ENCODE data around the gene CHIC2.

DNA sequence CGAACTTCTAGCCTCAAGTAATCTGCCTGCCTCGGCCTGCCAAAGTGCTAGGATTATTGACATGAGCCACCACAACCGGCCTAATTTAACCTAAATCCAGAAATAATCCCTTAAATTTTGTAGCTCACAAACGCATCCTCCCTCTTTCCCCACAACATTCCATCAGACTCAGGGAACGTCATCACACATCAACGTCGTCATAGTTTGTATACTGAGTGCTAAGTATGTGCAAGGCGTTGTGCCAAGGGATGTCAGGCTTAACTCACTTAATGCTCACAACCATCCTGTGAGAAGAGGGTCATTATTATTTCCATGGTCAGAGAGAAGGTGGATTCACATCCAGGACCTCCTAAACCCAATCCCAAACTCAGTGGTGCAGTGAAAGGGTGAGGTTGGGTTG, 26.0 kb upstream of the CHIC2 start:
- no peak for TF ChIP-seq EZH2 (IDR thresholded peaks at IDR 0.05; ENCODE audit: low read length, missing control alignments)
- TF ChIP-seq, protein P1, sequence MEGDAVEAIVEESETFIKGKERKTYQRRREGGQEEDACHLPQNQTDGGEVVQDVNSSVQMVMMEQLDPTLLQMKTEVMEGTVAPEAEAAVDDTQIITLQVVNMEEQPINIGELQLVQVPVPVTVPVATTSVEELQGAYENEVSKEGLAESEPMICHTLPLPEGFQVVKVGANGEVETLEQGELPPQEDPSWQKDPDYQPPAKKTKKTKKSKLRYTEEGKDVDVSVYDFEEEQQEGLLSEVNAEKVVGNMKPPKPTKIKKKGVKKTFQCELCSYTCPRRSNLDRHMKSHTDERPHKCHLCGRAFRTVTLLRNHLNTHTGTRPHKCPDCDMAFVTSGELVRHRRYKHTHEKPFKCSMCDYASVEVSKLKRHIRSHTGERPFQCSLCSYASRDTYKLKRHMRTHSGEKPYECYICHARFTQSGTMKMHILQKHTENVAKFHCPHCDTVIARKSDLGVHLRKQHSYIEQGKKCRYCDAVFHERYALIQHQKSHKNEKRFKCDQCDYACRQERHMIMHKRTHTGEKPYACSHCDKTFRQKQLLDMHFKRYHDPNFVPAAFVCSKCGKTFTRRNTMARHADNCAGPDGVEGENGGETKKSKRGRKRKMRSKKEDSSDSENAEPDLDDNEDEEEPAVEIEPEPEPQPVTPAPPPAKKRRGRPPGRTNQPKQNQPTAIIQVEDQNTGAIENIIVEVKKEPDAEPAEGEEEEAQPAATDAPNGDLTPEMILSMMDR (conservative IDR thresholded peaks at IDR 0.05 in 1 of 2, IDR thresholded peaks at IDR 0.05 in 1 of 2; ENCODE audit: low read depth in 1 of 2, low read length in 2 of 2): no peak

Measured in fibroblast of lung (primary cell).